PFSK-1 (cell line): ENCODE data around the gene UNC5C.

Experiments used
- FOXP2 ChIP-seq: optimal IDR thresholded peaks from 2 replicates; pipeline ENCODE3; 2011; ENCODE audit warnings: borderline replicate concordance, control low read depth, inconsistent platforms; ENCODE audit not compliant: insufficient read depth; ENCODE audit errors: extremely low read length, extremely low read depth
- POLR2AphosphoS5 ChIP-seq: IDR thresholded peaks from 2 replicates; pipeline ENCODE4 v1.6.1; 2012; ENCODE audit warnings: low read depth, mild to moderate bottlenecking, control low read depth, low read length, moderate library complexity
- REST ChIP-seq, 2 experiments: IDR thresholded peaks; 2 replicates each; pipeline versions ENCODE4 v1.6.1 to v1.8.0; 2011 to 2012; ENCODE audit warnings: low read depth in 2 of 2, low read length in 2 of 2, control low read depth in 1 of 2, inconsistent platforms in 1 of 2, mild to moderate bottlenecking in 1 of 2, moderate library complexity in 1 of 2; ENCODE audit not compliant: insufficient read depth in 1 of 2
- SIN3A ChIP-seq: IDR thresholded peaks from 2 replicates; pipeline ENCODE4 v1.6.1; 2012; ENCODE audit warnings: mild to moderate bottlenecking, low read length, moderate library complexity, borderline replicate concordance; ENCODE audit not compliant: insufficient read depth
- TAF1 ChIP-seq: IDR thresholded peaks from 2 replicates; pipeline ENCODE4 v1.6.1; 2012; ENCODE audit warnings: low read length, control low read depth, borderline replicate concordance; ENCODE audit not compliant: insufficient read depth

DNA sequence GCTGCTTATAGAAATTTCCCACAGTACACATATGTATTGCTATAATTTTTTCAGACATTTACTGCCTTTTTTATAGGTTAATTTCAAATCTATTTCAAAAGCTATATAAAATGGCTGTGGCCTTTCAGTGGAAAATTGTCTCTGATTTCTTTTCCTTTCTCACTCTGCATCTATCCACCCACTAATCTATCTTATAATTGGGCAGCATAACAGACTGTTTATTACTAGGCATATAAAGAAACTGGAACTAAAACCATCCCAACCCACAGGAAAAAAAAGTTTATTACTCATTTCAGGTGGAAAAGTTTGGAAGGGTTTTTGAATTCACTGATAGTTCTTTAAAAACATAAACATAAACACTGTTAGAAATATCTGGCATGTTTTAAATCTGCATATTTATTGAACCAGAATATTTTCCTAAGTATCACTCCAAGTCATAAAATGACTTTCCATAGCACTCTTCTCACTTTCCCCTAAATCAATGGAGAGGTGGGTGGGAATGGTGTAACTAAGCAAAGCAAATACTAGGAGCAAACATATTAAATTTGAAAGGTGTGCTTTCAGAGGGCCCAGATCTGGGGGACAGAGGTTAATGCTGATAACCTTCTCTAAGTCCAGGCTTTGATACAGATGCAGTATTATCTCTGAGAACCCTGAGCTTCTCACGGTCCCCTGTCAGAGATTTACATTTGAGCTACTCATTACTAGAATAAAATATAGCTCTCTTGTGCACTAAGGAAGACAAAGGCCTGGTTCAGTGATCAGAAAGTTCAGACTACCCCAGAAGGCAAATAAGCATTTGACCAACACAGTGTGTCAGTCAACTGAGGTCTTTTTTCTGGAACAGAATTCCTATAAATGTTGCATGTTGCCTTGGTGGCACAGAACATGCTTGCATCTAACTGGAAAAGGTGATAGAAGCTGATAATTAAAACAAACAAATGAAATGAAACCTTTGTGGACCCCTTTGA, 328.3 kb downstream of the UNC5C start:
- TF ChIP-seq TAF1, result no peak
- TF ChIP-seq REST (IDR thresholded peaks at IDR 0.05; ENCODE audit: insufficient read depth in 1 of 2, low read depth in 2 of 2, low read length in 2 of 2), result no peak
- TF ChIP-seq SIN3A, result no peak
- TF ChIP-seq POLR2AphosphoS5, result no peak
- TF ChIP-seq FOXP2, result no peak
